IPS-18a (cell line): ENCODE measurements around the gene PEX12.
A peak's percentile ranks its signal among the peaks of the same experiment; 100 is the strongest.

Experiments used
- H3K27ac ChIP-seq: one replicate; pipeline ENCODE4 v1.5.1; 2013; ENCODE audit warnings: low read length
- H3K27me3 ChIP-seq: one replicate; pipeline ENCODE4 v1.6.1; 2013; ENCODE audit warnings: mild to moderate bottlenecking, low read length; ENCODE audit not compliant: control insufficient read depth, insufficient read depth
- H3K36me3 ChIP-seq: one replicate; pipeline ENCODE4 v1.6.1; 2013; ENCODE audit warnings: low read depth, low read length; ENCODE audit not compliant: control insufficient read depth
- H3K4me1 ChIP-seq: one replicate; pipeline ENCODE4 v1.6.1; 2013; ENCODE audit warnings: low read depth, low read length; ENCODE audit not compliant: control insufficient read depth
- H3K4me3 ChIP-seq: one replicate; pipeline ENCODE4 v1.5.1; 2013; ENCODE audit warnings: low read length
- H3K9ac ChIP-seq: one replicate; pipeline ENCODE4 v1.6.1; 2013; ENCODE audit warnings: mild to moderate bottlenecking, low read length, moderate library complexity
- H3K9me3 ChIP-seq: one replicate; pipeline ENCODE4 v1.6.1; 2013; ENCODE audit warnings: low read depth, low read length; ENCODE audit not compliant: control insufficient read depth

Gene PEX12

GRCh38 chr17:35603674-35604073, 25.3 kb upstream of the PEX12 start:
- H3K27ac ChIP-seq, result no peak overlapping the region
- H3K27me3 ChIP-seq, result no peaks in the 10 kb centered on the region
- H3K9ac ChIP-seq, result no peak overlapping the region
- no peaks in the 10 kb centered on the region for H3K4me1 ChIP-seq
- peaks cover 52% of the 10 kb centered on the region for H3K36me3 ChIP-seq
- H3K9me3 ChIP-seq, result no peaks in the 10 kb centered on the region
- no peak overlapping the region for H3K4me3 ChIP-seq

DNA sequence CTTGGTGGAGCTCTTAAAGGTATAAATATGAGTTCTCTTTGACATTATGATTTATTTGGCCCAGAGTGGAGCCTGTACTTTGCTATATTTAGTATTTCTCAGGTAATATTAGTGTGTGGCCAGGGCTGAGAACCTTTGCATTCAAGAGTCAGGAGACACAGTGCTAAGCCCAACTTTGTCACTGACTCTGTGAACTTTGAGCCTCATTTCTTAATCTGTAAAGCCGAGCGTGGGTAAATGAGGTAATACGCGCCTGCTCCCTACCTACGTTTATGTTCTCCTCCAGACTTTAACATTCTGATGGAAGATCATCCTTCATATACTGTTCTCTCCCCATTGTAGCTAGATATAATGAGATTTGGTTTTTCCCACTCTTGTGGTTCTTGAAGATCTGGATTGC, 19.2 kb upstream of the PEX12 start:
- Histone ChIP-seq H3K27ac (no peak overlapping the region), H3K4me3 (no peak overlapping the region), H3K36me3 (peaks cover 50% of the 10 kb centered on the region), H3K4me1 (no peaks in the 10 kb centered on the region), H3K9me3 (peaks cover 2% of the 10 kb centered on the region), H3K9ac (no peak overlapping the region), H3K27me3 (no peaks in the 10 kb centered on the region)

DNA sequence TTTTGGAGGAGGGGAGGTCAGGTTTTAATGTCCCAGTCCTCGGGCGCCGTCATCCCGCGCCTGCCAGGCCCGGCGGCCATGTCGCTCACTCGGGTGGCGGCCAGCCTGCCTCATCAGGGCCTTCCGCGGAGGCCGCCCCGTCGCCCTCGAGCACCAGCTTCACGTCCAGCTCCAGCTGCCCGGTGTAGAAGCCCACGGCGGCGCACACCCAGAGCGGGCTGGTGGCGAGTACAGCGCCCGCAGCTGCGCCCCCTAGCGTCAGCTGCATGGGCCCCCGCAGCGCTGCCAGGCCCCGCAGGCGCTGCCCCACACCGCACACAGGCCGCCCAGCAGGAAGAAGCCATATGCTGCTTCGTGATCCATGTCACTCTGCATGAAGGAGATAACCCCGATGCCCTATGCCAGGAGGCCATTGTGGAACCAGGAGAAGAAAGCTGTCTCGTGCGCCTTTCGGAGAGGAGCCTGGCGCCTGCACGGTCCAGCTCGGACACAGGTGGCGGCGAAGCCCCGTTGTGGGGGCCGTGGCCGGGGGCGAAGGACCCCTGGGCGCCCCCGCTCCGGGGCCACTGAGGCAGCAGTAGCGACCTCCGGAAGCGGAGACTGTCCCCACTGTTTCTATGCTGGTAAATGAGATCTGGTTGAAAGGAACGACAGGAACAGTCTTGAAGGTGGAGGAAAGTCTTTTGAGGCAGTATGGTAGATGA, 18.3 kb upstream of the PEX12 start:
- no peak overlapping the region for H3K27ac ChIP-seq
- H3K9ac ChIP-seq, result no peak overlapping the region
- no peak overlapping the region for H3K4me3 ChIP-seq
- H3K36me3 ChIP-seq, result peaks cover 50% of the 10 kb centered on the region
- no peaks in the 10 kb centered on the region for H3K4me1 ChIP-seq
- no peaks in the 10 kb centered on the region for H3K27me3 ChIP-seq
- H3K9me3 ChIP-seq, result peaks cover 2% of the 10 kb centered on the region

DNA sequence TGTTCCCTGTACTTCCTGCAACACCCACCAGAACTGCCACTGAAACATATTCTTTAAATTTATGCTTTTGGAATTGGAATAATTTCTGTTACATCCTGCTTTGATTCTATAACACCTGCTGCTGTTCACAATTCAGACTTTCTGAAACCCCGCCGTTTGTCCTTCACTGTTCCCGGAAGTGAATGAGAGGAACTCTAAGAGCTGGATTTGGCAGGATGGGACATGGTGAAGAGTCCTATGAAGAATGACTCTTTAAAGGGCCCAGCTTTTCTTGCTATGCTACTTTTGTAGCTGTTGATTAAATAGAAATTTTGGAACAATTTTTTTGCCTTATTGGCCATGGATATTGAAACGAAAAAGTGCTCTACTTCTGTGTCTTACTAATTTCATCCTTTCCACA, 17.7 kb upstream of the PEX12 start:
- Histone ChIP-seq H3K4me3 (no peak overlapping the region), H3K9me3 (peaks cover 2% of the 10 kb centered on the region), H3K27me3 (no peaks in the 10 kb centered on the region), H3K4me1 (no peaks in the 10 kb centered on the region), H3K36me3 (peaks cover 44% of the 10 kb centered on the region), H3K9ac (no peak overlapping the region), H3K27ac (no peak overlapping the region)

DNA sequence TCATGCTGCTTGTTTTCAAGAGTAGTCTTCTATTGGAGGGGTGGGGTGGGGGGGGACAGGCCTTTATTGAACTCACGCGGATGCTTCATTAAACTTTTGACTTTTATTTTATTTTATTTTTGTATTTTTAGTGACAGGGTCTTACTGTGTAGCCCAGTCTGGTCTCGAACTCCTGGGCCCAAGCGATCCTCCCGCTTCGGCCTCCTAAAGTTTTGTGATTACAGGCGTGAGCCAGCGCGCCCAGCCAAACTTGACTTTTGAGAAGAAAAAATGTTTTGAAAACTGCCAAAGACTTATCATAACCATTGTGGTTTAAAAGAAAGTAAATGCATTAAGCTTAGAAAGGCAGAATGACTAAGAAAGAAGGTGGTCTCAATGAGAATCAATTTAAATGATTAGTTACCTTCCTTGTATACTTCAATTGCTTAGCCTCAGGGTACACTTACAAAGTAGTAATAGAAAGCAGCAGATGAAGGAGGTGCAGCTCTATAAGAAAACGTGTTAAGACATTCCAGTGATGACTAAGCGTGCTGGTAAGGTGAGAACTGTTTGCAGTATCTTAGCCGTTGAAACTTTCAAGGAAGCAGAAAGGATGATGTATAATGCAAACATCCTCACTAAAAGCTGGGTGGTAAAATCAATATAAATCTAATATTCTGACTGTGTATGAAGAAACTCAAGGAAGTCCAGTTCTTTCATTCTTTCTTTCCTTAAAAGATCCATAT, 10.0 kb upstream of the PEX12 start:
- Histone ChIP-seq H3K9ac (peak overlapping the region; percentile 73), H3K27me3 (no peaks in the 10 kb centered on the region), H3K4me1 (peaks cover 6% of the 10 kb centered on the region), H3K4me3 (peak overlapping the region; percentile 92), H3K36me3 (no peaks in the 10 kb centered on the region), H3K9me3 (no peaks in the 10 kb centered on the region), H3K27ac (no peak overlapping the region)

GRCh38 chr17:35587074-35587961, 8.9 kb upstream of the PEX12 start, which contains the start of gene AP2B1:
AP2B1 (plus strand) TSS chr17:35587322; CDS start chr17:35594031, 6,709 bp downstream.
- peak within 1 kb of the TSS; percentile 73 for H3K9ac ChIP-seq
- H3K36me3 ChIP-seq, result no peaks in the 10 kb centered on the region
- no peaks in the 10 kb centered on the region for H3K27me3 ChIP-seq
- H3K4me3 ChIP-seq, result peak within 1 kb of the TSS; percentile 92
- H3K27ac ChIP-seq, result peak within 1 kb of the TSS; percentile 62
- H3K9me3 ChIP-seq, result no peaks in the 10 kb centered on the region
- H3K4me1 ChIP-seq, result peaks cover 6% of the 10 kb centered on the region

GRCh38 chr17:35586569-35587073, 8.2 kb upstream of the PEX12 start:
- Histone ChIP-seq H3K36me3 (no peaks in the 10 kb centered on the region), H3K4me1 (peaks cover 6% of the 10 kb centered on the region), H3K27ac (peak overlapping the region; percentile 43), H3K4me3 (peak overlapping the region; percentile 92), H3K9ac (peak overlapping the region; percentile 73), H3K9me3 (no peaks in the 10 kb centered on the region), H3K27me3 (no peaks in the 10 kb centered on the region)

DNA sequence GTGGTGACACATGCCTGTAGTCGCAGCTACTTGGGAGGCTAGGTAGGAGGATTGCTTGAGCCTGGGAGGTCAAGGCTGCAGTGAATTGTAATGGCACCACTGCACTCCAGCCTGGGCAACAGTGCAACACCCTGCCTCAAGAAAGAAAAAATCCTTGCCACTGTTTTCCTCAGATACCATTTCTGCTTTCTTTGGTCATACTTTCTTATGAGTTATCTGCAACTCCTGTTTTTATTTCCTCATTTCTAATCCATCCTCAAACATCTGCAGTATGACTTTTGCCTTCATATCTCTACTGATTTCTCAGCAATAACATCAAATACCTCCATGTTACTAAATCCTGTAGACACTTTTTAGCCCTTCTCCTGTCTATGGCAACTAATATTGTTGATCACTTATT, 5.7 kb upstream of the PEX12 start:
- no peak overlapping the region for H3K9ac ChIP-seq
- H3K4me1 ChIP-seq, result peaks cover 6% of the 10 kb centered on the region
- no peaks in the 10 kb centered on the region for H3K9me3 ChIP-seq
- no peaks in the 10 kb centered on the region for H3K27me3 ChIP-seq
- no peaks in the 10 kb centered on the region for H3K36me3 ChIP-seq
- H3K27ac ChIP-seq, result no peak overlapping the region
- H3K4me3 ChIP-seq, result no peak overlapping the region

GRCh38 chr17:35578929-35579432, 610 bp upstream of the PEX12 start:
- peak overlapping the region; percentile 60 for H3K27ac ChIP-seq
- peak overlapping the region; percentile 94 for H3K4me3 ChIP-seq
- no peaks in the 10 kb centered on the region for H3K27me3 ChIP-seq
- H3K36me3 ChIP-seq, result peaks cover 5% of the 10 kb centered on the region
- H3K9me3 ChIP-seq, result no peaks in the 10 kb centered on the region
- peaks cover 4% of the 10 kb centered on the region for H3K4me1 ChIP-seq
- H3K9ac ChIP-seq, result peak overlapping the region; percentile 92

DNA sequence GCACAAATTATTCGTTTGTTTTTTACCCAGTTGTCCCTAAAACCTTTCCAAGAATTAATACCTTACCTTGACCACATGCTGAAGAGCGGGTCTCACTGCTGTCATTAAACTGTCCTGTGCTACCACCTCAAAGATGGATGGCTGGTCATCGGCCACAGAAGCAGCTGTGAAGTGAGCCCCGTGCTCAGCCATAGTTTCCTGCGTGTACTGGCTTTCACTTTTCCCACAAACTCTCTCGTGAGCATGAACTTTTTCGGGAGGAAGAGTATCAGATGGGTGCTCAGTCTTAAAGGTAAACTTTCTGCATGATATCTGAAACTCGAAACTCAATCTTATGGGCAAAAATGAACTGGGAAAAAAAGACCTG, 558 bp downstream of the PEX12 start:
- peak overlapping the region; percentile 92 for H3K9ac ChIP-seq
- H3K36me3 ChIP-seq, result peaks cover 10% of the 10 kb centered on the region
- H3K9me3 ChIP-seq, result no peaks in the 10 kb centered on the region
- no peaks in the 10 kb centered on the region for H3K27me3 ChIP-seq
- H3K4me3 ChIP-seq, result peak overlapping the region; percentile 94
- no peak overlapping the region for H3K27ac ChIP-seq
- H3K4me1 ChIP-seq, result peaks cover 4% of the 10 kb centered on the region

DNA sequence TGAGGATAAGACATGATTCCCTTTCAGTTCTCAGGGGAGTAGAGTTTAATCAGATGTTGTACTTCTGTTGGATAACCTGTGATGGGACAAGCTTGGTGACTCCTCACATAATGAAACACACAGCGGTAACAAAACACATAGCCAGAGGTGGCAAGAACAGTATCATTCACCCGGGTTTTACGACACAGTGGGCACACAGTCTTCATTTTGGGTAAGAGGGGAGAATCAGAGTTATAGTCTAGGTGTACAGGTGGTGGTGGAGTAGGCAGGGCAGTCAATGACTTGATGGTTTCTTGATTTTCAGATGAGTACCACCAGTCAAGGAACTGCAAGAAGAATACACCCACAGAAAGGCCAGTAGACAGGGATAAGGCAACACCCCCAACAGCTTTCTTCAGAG, 2.6 kb downstream of the PEX12 start:
- Histone ChIP-seq H3K4me3 (no peak overlapping the region), H3K27me3 (no peaks in the 10 kb centered on the region), H3K36me3 (peaks cover 10% of the 10 kb centered on the region), H3K4me1 (peaks cover 4% of the 10 kb centered on the region), H3K9ac (no peak overlapping the region), H3K27ac (no peak overlapping the region), H3K9me3 (no peaks in the 10 kb centered on the region)
